ENCODE data around the gene PDZD2. TPM values are rescaled to one million over a fixed set of nuclear protein-coding genes. Genes with fewer than 3 reads are reported as not detected.
"Not testable (repeated sequence)": the region's sequence is repeated elsewhere in the genome, so short reads cannot be mapped to it uniquely, and the experiment has no call there.

Gene PDZD2
- total RNA-seq, 1 donor from 2014 or later = 6.7 TPM

GRCh38 chr5:31680528-31680927 lies 41.6 kb downstream of the PDZD2 start:
- TF ChIP-seq, protein P1, sequence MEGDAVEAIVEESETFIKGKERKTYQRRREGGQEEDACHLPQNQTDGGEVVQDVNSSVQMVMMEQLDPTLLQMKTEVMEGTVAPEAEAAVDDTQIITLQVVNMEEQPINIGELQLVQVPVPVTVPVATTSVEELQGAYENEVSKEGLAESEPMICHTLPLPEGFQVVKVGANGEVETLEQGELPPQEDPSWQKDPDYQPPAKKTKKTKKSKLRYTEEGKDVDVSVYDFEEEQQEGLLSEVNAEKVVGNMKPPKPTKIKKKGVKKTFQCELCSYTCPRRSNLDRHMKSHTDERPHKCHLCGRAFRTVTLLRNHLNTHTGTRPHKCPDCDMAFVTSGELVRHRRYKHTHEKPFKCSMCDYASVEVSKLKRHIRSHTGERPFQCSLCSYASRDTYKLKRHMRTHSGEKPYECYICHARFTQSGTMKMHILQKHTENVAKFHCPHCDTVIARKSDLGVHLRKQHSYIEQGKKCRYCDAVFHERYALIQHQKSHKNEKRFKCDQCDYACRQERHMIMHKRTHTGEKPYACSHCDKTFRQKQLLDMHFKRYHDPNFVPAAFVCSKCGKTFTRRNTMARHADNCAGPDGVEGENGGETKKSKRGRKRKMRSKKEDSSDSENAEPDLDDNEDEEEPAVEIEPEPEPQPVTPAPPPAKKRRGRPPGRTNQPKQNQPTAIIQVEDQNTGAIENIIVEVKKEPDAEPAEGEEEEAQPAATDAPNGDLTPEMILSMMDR (IDR thresholded peaks at IDR 0.05; ENCODE audit: insufficient read depth, low read length, poor library complexity, severe bottlenecking) = no peak
- no peak for DNase-seq (ENCODE audit: low read depth)
- Histone ChIP-seq H3K4me3 (ENCODE audit: low read depth, low read length) (no peak overlapping the region), H3K36me3 (ENCODE audit: control insufficient read depth, insufficient read depth, low read length) (no peaks in the 10 kb centered on the region), H3K27me3 (ENCODE audit: control insufficient read depth, insufficient read depth, low read length) (peaks cover 2% of the 10 kb centered on the region)

- H3K36me3 ChIP-seq (ENCODE audit: control insufficient read depth, insufficient read depth, low read length) = no peaks in the 10 kb centered on the region
- H3K4me3 ChIP-seq (ENCODE audit: low read depth, low read length) = no peak overlapping the region
- peaks cover 2% of the 10 kb centered on the region for H3K27me3 ChIP-seq (ENCODE audit: control insufficient read depth, insufficient read depth, low read length)
- TF ChIP-seq, protein P1 (IDR thresholded peaks at IDR 0.05; ENCODE audit: insufficient read depth, low read length, poor library complexity, severe bottlenecking) = no peak
- DNase-seq (ENCODE audit: low read depth) = no peak
Observed at GRCh38 chr5:31682025-31682424, 43.1 kb downstream of the PDZD2 start.

DNA sequence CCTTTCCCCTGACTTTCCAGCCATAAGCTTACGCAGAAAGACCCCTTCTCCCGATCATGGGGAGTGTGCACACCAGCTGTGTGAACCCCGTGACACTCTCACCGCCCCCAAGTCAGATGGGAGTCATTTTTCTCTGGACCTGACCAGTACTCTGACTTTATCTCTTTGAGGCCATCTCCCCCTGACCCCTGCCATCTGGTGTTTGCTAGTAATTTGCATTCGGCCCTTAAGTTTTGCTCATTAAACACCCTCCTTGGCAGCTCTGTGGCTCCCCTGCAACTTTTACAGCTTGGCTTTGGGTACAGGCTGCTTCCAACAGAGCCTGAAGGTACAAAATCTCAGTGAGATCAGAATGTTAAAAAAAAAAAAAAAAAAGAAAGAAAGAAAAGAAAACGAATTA lies 43.9 kb downstream of the PDZD2 start:
- TF ChIP-seq, protein P1 (IDR thresholded peaks at IDR 0.05; ENCODE audit: insufficient read depth, low read length, poor library complexity, severe bottlenecking) = no peak
- H3K27me3 ChIP-seq (ENCODE audit: control insufficient read depth, insufficient read depth, low read length) = peaks cover 2% of the 10 kb centered on the region

DNA sequence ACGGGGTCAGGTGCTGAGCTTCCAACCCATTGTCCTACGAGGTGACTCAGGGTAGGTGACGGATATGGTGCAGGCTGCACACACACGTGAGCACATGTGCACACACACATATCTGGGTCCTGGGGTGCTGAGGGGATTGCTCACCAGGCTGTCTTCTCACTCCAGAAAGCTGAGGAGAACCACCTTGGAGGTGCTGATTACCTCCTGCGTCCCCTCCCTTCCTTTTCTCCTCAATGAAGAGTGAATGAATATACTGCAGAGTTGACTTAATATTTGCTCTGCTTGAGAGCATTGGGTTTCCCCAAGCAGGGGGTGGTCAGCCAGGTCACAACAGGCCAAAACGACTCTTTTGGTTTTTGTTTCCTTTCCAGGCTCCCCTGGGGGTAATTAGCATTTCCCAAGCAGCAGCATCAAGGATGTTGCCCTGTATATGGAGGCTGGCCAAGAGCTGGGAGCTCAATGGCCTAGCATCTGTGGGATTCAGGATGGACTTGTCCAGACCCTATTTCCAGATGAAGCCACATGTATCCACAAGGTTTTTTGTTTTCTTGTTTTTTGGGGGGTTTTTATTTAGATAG lies 49.7 kb downstream of the PDZD2 start:
- TF ChIP-seq, protein P1 (IDR thresholded peaks at IDR 0.05; ENCODE audit: insufficient read depth, low read length, poor library complexity, severe bottlenecking) = no peak
- H3K27me3 ChIP-seq (ENCODE audit: control insufficient read depth, insufficient read depth, low read length) = no peaks in the 10 kb centered on the region
- no peaks in the 10 kb centered on the region for H3K36me3 ChIP-seq (ENCODE audit: control insufficient read depth, insufficient read depth, low read length)
- no peak overlapping the region for H3K4me3 ChIP-seq (ENCODE audit: low read depth, low read length)
- no peak for DNase-seq (ENCODE audit: low read depth)

More for the DNA sequence above, 43.9 kb downstream of the PDZD2 start:
- no peak for DNase-seq (ENCODE audit: low read depth)
- no peaks in the 10 kb centered on the region for H3K36me3 ChIP-seq (ENCODE audit: control insufficient read depth, insufficient read depth, low read length)
- no peak overlapping the region for H3K4me3 ChIP-seq (ENCODE audit: low read depth, low read length)

GRCh38 chr5:31691408-31691807 lies 52.5 kb downstream of the PDZD2 start:
- H3K36me3 ChIP-seq (ENCODE audit: control insufficient read depth, insufficient read depth, low read length); DNase-seq (ENCODE audit: low read depth); H3K4me3 ChIP-seq (ENCODE audit: low read depth, low read length); H3K27me3 ChIP-seq (ENCODE audit: control insufficient read depth, insufficient read depth, low read length): not testable (repeated sequence)

GRCh38 chr5:31692561-31693221 lies 53.8 kb downstream of the PDZD2 start:
- DNase-seq (ENCODE audit: low read depth) = no peak
- Histone ChIP-seq H3K4me3 (ENCODE audit: low read depth, low read length) (no peak overlapping the region), H3K36me3 (ENCODE audit: control insufficient read depth, insufficient read depth, low read length) (no peaks in the 10 kb centered on the region), H3K27me3 (ENCODE audit: control insufficient read depth, insufficient read depth, low read length) (no peaks in the 10 kb centered on the region)
- TF ChIP-seq, protein P1 (IDR thresholded peaks at IDR 0.05; ENCODE audit: insufficient read depth, low read length, poor library complexity, severe bottlenecking) = no peak

Measured in kidney epithelial cell (primary cell).